ENCODE results near the gene MEF2D.

DNA sequence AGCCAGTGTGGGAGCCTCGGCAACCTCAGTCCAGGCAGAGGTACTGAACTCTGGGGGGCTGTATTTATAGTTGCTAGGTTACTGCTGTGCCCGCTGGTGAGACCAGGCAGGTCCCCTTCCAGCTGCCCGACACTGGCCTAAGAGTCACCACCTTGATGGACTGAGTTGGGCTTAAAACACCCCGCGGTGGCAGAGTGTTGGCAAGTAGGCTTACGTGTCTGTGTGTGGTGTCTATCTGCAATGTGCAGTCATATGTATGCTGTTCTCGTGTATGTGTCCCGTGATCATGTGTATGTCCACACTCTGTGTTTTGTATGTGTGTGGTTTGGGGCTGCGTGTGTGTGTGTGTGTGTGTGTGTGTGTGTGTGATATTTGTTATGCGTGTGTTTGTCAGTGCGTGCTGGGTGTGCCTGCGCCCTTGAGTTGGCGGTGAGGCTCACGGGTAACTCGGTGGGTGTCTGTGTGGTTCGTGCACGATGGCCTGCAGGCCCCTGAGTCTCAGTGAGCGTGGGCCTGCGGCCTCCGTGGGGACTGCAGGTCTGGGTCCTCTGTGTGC lies 65.5 kb downstream of the MEF2D start:
- TF ChIP-seq, protein P1, sequence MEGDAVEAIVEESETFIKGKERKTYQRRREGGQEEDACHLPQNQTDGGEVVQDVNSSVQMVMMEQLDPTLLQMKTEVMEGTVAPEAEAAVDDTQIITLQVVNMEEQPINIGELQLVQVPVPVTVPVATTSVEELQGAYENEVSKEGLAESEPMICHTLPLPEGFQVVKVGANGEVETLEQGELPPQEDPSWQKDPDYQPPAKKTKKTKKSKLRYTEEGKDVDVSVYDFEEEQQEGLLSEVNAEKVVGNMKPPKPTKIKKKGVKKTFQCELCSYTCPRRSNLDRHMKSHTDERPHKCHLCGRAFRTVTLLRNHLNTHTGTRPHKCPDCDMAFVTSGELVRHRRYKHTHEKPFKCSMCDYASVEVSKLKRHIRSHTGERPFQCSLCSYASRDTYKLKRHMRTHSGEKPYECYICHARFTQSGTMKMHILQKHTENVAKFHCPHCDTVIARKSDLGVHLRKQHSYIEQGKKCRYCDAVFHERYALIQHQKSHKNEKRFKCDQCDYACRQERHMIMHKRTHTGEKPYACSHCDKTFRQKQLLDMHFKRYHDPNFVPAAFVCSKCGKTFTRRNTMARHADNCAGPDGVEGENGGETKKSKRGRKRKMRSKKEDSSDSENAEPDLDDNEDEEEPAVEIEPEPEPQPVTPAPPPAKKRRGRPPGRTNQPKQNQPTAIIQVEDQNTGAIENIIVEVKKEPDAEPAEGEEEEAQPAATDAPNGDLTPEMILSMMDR (IDR thresholded peaks at IDR 0.05; ENCODE audit: insufficient read depth, low read length), result no peak
- TF ChIP-seq POLR2AphosphoS5 (IDR thresholded peaks at IDR 0.05; ENCODE audit: low read depth) (no peak), GABPA (IDR thresholded peaks at IDR 0.05; ENCODE audit: low read depth) (no peak), SPI1 (IDR thresholded peaks at IDR 0.05; ENCODE audit: borderline replicate concordance, low read depth) (no peak)
- TF ChIP-seq, protein P2, sequence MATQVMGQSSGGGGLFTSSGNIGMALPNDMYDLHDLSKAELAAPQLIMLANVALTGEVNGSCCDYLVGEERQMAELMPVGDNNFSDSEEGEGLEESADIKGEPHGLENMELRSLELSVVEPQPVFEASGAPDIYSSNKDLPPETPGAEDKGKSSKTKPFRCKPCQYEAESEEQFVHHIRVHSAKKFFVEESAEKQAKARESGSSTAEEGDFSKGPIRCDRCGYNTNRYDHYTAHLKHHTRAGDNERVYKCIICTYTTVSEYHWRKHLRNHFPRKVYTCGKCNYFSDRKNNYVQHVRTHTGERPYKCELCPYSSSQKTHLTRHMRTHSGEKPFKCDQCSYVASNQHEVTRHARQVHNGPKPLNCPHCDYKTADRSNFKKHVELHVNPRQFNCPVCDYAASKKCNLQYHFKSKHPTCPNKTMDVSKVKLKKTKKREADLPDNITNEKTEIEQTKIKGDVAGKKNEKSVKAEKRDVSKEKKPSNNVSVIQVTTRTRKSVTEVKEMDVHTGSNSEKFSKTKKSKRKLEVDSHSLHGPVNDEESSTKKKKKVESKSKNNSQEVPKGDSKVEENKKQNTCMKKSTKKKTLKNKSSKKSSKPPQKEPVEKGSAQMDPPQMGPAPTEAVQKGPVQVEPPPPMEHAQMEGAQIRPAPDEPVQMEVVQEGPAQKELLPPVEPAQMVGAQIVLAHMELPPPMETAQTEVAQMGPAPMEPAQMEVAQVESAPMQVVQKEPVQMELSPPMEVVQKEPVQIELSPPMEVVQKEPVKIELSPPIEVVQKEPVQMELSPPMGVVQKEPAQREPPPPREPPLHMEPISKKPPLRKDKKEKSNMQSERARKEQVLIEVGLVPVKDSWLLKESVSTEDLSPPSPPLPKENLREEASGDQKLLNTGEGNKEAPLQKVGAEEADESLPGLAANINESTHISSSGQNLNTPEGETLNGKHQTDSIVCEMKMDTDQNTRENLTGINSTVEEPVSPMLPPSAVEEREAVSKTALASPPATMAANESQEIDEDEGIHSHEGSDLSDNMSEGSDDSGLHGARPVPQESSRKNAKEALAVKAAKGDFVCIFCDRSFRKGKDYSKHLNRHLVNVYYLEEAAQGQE (IDR thresholded peaks at IDR 0.05; ENCODE audit: insufficient replicate concordance, low read depth), result no peak

Measured in HL-60 (cell line).